ENCODE data around the gene WNK4. TPM values are rescaled to one million over a fixed set of nuclear protein-coding genes. Genes with fewer than 3 reads are reported as not detected.

Gene WNK4
- polyA plus RNA-seq, 2 donors: 6.7 to 12.8 TPM

GRCh38 chr17:42795061-42795460 lies 14.7 kb downstream of the WNK4 start:
- H3K4me3 ChIP-seq (ENCODE audit: low read depth in 1 of 2, low read length in 2 of 2): no peak overlapping the region
- WGBS, 2 donors: 64 to 78% methylated on average over 4 of the region's 4 CpGs
- H3K27me3 ChIP-seq (ENCODE audit: control insufficient read depth in 1 of 2, insufficient read depth in 2 of 2, low read length in 2 of 2): no peaks in the 10 kb centered on the region
- peak overlapping the region; percentile 27 to 75 for H3K27ac ChIP-seq (ENCODE audit: low read depth in 2 of 2, low read length in 1 of 2)
- H3K36me3 ChIP-seq (ENCODE audit: control insufficient read depth in 2 of 2, insufficient read depth in 2 of 2, low read length in 1 of 2): peaks cover 0 to 8% of the 10 kb centered on the region in 2 donors
- H3K9me3 ChIP-seq (ENCODE audit: control insufficient read depth in 2 of 2, insufficient read depth in 1 of 2, low read depth in 1 of 2, low read length in 1 of 2): no peaks in the 10 kb centered on the region
- peaks cover 6 to 25% of the 10 kb centered on the region in 2 donors for H3K4me1 ChIP-seq (ENCODE audit: control insufficient read depth in 2 of 2, insufficient read depth in 2 of 2, low read length in 1 of 2)

- peak overlapping the region; percentile 27 to 95 for H3K27ac ChIP-seq (ENCODE audit: low read depth in 2 of 2, low read length in 1 of 2)
- peaks cover 0 to 8% of the 10 kb centered on the region in 2 donors for H3K36me3 ChIP-seq (ENCODE audit: control insufficient read depth in 2 of 2, insufficient read depth in 2 of 2, low read length in 1 of 2)
- H3K4me3 ChIP-seq (ENCODE audit: low read depth in 1 of 2, low read length in 2 of 2): no peak overlapping the region
- H3K27me3 ChIP-seq (ENCODE audit: control insufficient read depth in 1 of 2, insufficient read depth in 2 of 2, low read length in 2 of 2): no peaks in the 10 kb centered on the region
- peaks cover 6 to 25% of the 10 kb centered on the region in 2 donors for H3K4me1 ChIP-seq (ENCODE audit: control insufficient read depth in 2 of 2, insufficient read depth in 2 of 2, low read length in 1 of 2)
- 82 to 84% methylated on average over 10 of the region's 10 CpGs for WGBS, 2 donors
- no peaks in the 10 kb centered on the region for H3K9me3 ChIP-seq (ENCODE audit: control insufficient read depth in 2 of 2, insufficient read depth in 1 of 2, low read depth in 1 of 2, low read length in 1 of 2)
Observed at GRCh38 chr17:42795465-42795864, 15.1 kb downstream of the WNK4 start.

- H3K27ac ChIP-seq (ENCODE audit: low read depth in 2 of 2, low read length in 1 of 2): peak overlapping the region; percentile 37 to 95
- no peaks in the 10 kb centered on the region for H3K9me3 ChIP-seq (ENCODE audit: control insufficient read depth in 2 of 2, insufficient read depth in 1 of 2, low read depth in 1 of 2, low read length in 1 of 2)
- H3K4me1 ChIP-seq (ENCODE audit: control insufficient read depth in 2 of 2, insufficient read depth in 2 of 2, low read length in 1 of 2): peaks cover 6 to 25% of the 10 kb centered on the region in 2 donors
- H3K36me3 ChIP-seq (ENCODE audit: control insufficient read depth in 2 of 2, insufficient read depth in 2 of 2, low read length in 1 of 2): peaks cover 0 to 8% of the 10 kb centered on the region in 2 donors
- H3K27me3 ChIP-seq (ENCODE audit: control insufficient read depth in 1 of 2, insufficient read depth in 2 of 2, low read length in 2 of 2): no peaks in the 10 kb centered on the region
- no peak overlapping the region for H3K4me3 ChIP-seq (ENCODE audit: low read depth in 1 of 2, low read length in 2 of 2)
- WGBS, 2 donors: 91 to 92% methylated on average over 18 of the region's 18 CpGs
Observed at GRCh38 chr17:42796066-42796758, 15.8 kb downstream of the WNK4 start.

GRCh38 chr17:42797067-42798007 lies 16.9 kb downstream of the WNK4 start:
- Histone ChIP-seq H3K4me1 (ENCODE audit: control insufficient read depth in 2 of 2, insufficient read depth in 2 of 2, low read length in 1 of 2) (peaks cover 6 to 25% of the 10 kb centered on the region in 2 donors), H3K36me3 (ENCODE audit: control insufficient read depth in 2 of 2, insufficient read depth in 2 of 2, low read length in 1 of 2) (peaks cover 0 to 8% of the 10 kb centered on the region in 2 donors), H3K27ac (ENCODE audit: low read depth in 2 of 2, low read length in 1 of 2) (peak overlapping the region; percentile 76 to 95), H3K9me3 (ENCODE audit: control insufficient read depth in 2 of 2, insufficient read depth in 1 of 2, low read depth in 1 of 2, low read length in 1 of 2) (no peaks in the 10 kb centered on the region), H3K4me3 (ENCODE audit: low read depth in 1 of 2, low read length in 2 of 2) (peak overlapping the region; percentile 95 to 99), H3K27me3 (ENCODE audit: control insufficient read depth in 1 of 2, insufficient read depth in 2 of 2, low read length in 2 of 2) (no peaks in the 10 kb centered on the region)
- WGBS, 2 donors: 53 to 67% methylated on average over 10 of the region's 10 CpGs

GRCh38 chr17:42798011-42798382 lies 17.6 kb downstream of the WNK4 start:
- H3K4me3 ChIP-seq (ENCODE audit: low read depth in 1 of 2, low read length in 2 of 2): peak overlapping the region; percentile 95 to 99
- H3K36me3 ChIP-seq (ENCODE audit: control insufficient read depth in 2 of 2, insufficient read depth in 2 of 2, low read length in 1 of 2): peaks cover 0 to 8% of the 10 kb centered on the region in 2 donors
- 14 to 15% methylated on average over 10 of the region's 10 CpGs for WGBS, 2 donors
- H3K27me3 ChIP-seq (ENCODE audit: control insufficient read depth in 1 of 2, insufficient read depth in 2 of 2, low read length in 2 of 2): no peaks in the 10 kb centered on the region
- peaks cover 6 to 25% of the 10 kb centered on the region in 2 donors for H3K4me1 ChIP-seq (ENCODE audit: control insufficient read depth in 2 of 2, insufficient read depth in 2 of 2, low read length in 1 of 2)
- peak overlapping the region; percentile 76 to 95 for H3K27ac ChIP-seq (ENCODE audit: low read depth in 2 of 2, low read length in 1 of 2)
- H3K9me3 ChIP-seq (ENCODE audit: control insufficient read depth in 2 of 2, insufficient read depth in 1 of 2, low read depth in 1 of 2, low read length in 1 of 2): no peaks in the 10 kb centered on the region

GRCh38 chr17:42798383-42799380 lies 18.3 kb downstream of the WNK4 start, which contains the start of the genes CNTD1 and COA3:
Gene CNTD1 (plus strand): TSS chr17:42798861. CDS start chr17:42799068, 207 bp downstream.
Gene COA3 (minus strand): TSS chr17:42798704. CDS start chr17:42798681, 23 bp downstream.
- H3K27me3 ChIP-seq (ENCODE audit: control insufficient read depth in 1 of 2, insufficient read depth in 2 of 2, low read length in 2 of 2): no peaks in the 10 kb centered on the region
- H3K4me1 ChIP-seq (ENCODE audit: control insufficient read depth in 2 of 2, insufficient read depth in 2 of 2, low read length in 1 of 2): peaks cover 6 to 25% of the 10 kb centered on the region in 2 donors
- WGBS, 2 donors: 26 to 27% methylated on average over 66 of the region's 66 CpGs
- H3K27ac ChIP-seq (ENCODE audit: low read depth in 2 of 2, low read length in 1 of 2): peak within 1 kb of the TSS; percentile 76 to 95
- H3K4me3 ChIP-seq (ENCODE audit: low read depth in 1 of 2, low read length in 2 of 2): peak within 1 kb of the TSS; percentile 95 to 99
- H3K9me3 ChIP-seq (ENCODE audit: control insufficient read depth in 2 of 2, insufficient read depth in 1 of 2, low read depth in 1 of 2, low read length in 1 of 2): no peaks in the 10 kb centered on the region
- peaks cover 0 to 8% of the 10 kb centered on the region in 2 donors for H3K36me3 ChIP-seq (ENCODE audit: control insufficient read depth in 2 of 2, insufficient read depth in 2 of 2, low read length in 1 of 2)

- no peak overlapping the region for H3K4me3 ChIP-seq (ENCODE audit: low read depth in 1 of 2, low read length in 2 of 2)
Observed at GRCh38 chr17:42803074-42803883, 22.9 kb downstream of the WNK4 start.

GRCh38 chr17:42804918-42805367 lies 24.5 kb downstream of the WNK4 start:
- H3K27ac ChIP-seq (ENCODE audit: low read depth in 2 of 2, low read length in 1 of 2): no peak overlapping the region
- H3K27me3 ChIP-seq (ENCODE audit: control insufficient read depth in 1 of 2, insufficient read depth in 2 of 2, low read length in 2 of 2): no peaks in the 10 kb centered on the region
- no peaks in the 10 kb centered on the region for H3K4me1 ChIP-seq (ENCODE audit: control insufficient read depth in 2 of 2, insufficient read depth in 2 of 2, low read length in 1 of 2)
- WGBS, 2 donors: 64 to 91% methylated on average over 1 of the region's 1 CpG
- H3K9me3 ChIP-seq (ENCODE audit: control insufficient read depth in 2 of 2, insufficient read depth in 1 of 2, low read depth in 1 of 2, low read length in 1 of 2): no peaks in the 10 kb centered on the region
- H3K36me3 ChIP-seq (ENCODE audit: control insufficient read depth in 2 of 2, insufficient read depth in 2 of 2, low read length in 1 of 2): no peaks in the 10 kb centered on the region
- no peak overlapping the region for H3K4me3 ChIP-seq (ENCODE audit: low read depth in 1 of 2, low read length in 2 of 2)

More at GRCh38 chr17:42803074-42803883, 22.9 kb downstream of the WNK4 start:
- 47 to 51% methylated on average over 2 of the region's 2 CpGs for WGBS, 2 donors
- Histone ChIP-seq H3K27ac (ENCODE audit: low read depth in 2 of 2, low read length in 1 of 2) (no peak overlapping the region), H3K27me3 (ENCODE audit: control insufficient read depth in 1 of 2, insufficient read depth in 2 of 2, low read length in 2 of 2) (no peaks in the 10 kb centered on the region), H3K36me3 (ENCODE audit: control insufficient read depth in 2 of 2, insufficient read depth in 2 of 2, low read length in 1 of 2) (no peaks in the 10 kb centered on the region), H3K4me1 (ENCODE audit: control insufficient read depth in 2 of 2, insufficient read depth in 2 of 2, low read length in 1 of 2) (peaks cover 0 to 3% of the 10 kb centered on the region in 2 donors), H3K9me3 (ENCODE audit: control insufficient read depth in 2 of 2, insufficient read depth in 1 of 2, low read depth in 1 of 2, low read length in 1 of 2) (no peaks in the 10 kb centered on the region)

Data from esophagus (tissue), 2 donors.